ENCODE data around the gene ALDH3B2.
"Not testable (repeated sequence)": the region's sequence is repeated elsewhere in the genome, so short reads cannot be mapped to it uniquely, and the experiment has no call there.

Gene ALDH3B2

GRCh38 chr11:67628710-67629385, 45.6 kb downstream of the ALDH3B2 start:
- DNase-seq = peak; percentile 70

- no peak for DNase-seq
These were observed 46.4 kb downstream of the ALDH3B2 start for GRCh38 chr11:67627812-67628624.

GRCh38 chr11:67627441-67627811, 47.0 kb downstream of the ALDH3B2 start:
- DNase-seq = no peak

- no peak for DNase-seq
These were observed 47.5 kb downstream of the ALDH3B2 start for GRCh38 chr11:67626970-67627369.

GRCh38 chr11:67626131-67626833, 48.1 kb downstream of the ALDH3B2 start:
- DNase-seq = not testable (repeated sequence)

- DNase-seq = not testable (repeated sequence)
These were observed 50.6 kb downstream of the ALDH3B2 start for GRCh38 chr11:67623795-67624194.

GRCh38 chr11:67622905-67623304, 51.5 kb downstream of the ALDH3B2 start:
- DNase-seq = not testable (repeated sequence)

GRCh38 chr11:67621928-67622327, 52.5 kb downstream of the ALDH3B2 start:
- DNase-seq = not testable (repeated sequence)

GRCh38 chr11:67620621-67621020, 53.8 kb downstream of the ALDH3B2 start:
- DNase-seq = not testable (repeated sequence)

- DNase-seq = not testable (repeated sequence)
These were observed 54.5 kb downstream of the ALDH3B2 start for GRCh38 chr11:67619683-67620618.

GRCh38 chr11:67618901-67619659, 55.3 kb downstream of the ALDH3B2 start:
- DNase-seq = not testable (repeated sequence)

- no peak for DNase-seq
These were observed 57.0 kb downstream of the ALDH3B2 start for GRCh38 chr11:67617243-67617953.

GRCh38 chr11:67616431-67617242, 57.8 kb downstream of the ALDH3B2 start:
- DNase-seq = no peak

- DNase-seq = no peak
These were observed 58.5 kb downstream of the ALDH3B2 start for GRCh38 chr11:67615728-67616430.

- DNase-seq = peak; percentile 77
These were observed 59.4 kb downstream of the ALDH3B2 start for GRCh38 chr11:67614730-67615714.

- DNase-seq = peak; percentile 92
These were observed 60.3 kb downstream of the ALDH3B2 start for GRCh38 chr11:67613960-67614715.

- no peak for DNase-seq
These were observed 61.0 kb downstream of the ALDH3B2 start for GRCh38 chr11:67613313-67613959.
